Heart left ventricle (tissue), 16 donors: Measurements from ENCODE around the gene TMTC2. TPM values are rescaled to one million over a fixed set of nuclear protein-coding genes. Genes with fewer than 3 reads are reported as not detected.

Source experiments
- ATAC-seq, 4 donors: fragments of 200-7000 bp; cut with Tn5 transposase; one replicate each; pipeline ENCODE4 v1.9.1; 2020 to 2022; ENCODE audit warnings: moderate library complexity in 4 of 4, mild to moderate bottlenecking in 3 of 4, moderate number of reproducible peaks in 1 of 4
- DNase-seq, 5 donors: peaks; one replicate each; pipeline ENCODE4 v3.0.0-alpha.2; 2020
- H3K27ac ChIP-seq, 12 donors: fragments of 200-600 bp; sonication (generic) in 4 of 12; one replicate each; pipeline versions ENCODE4 v1.5.0 to v1.8.0; 2016 to 2022; ENCODE audit warnings: mild to moderate bottlenecking in 2 of 12
- H3K27me3 ChIP-seq, 9 donors: fragments of 200-600 bp; sonication (generic) in 2 of 9; one replicate each; pipeline versions ENCODE4 v1.5.1 to v1.8.0; 2016 to 2022; ENCODE audit warnings: mild to moderate bottlenecking in 3 of 9
- H3K36me3 ChIP-seq, 9 donors: fragments of 200-600 bp; sonication (generic) in 2 of 9; one replicate each; pipeline versions ENCODE4 v1.5.0 to v1.8.0; 2018 to 2022; ENCODE audit warnings: mild to moderate bottlenecking in 2 of 9
- H3K4me1 ChIP-seq, 12 donors: fragments of 200-600 bp; sonication (generic) in 4 of 12; one replicate each; pipeline versions ENCODE4 v1.5.0 to v1.8.0; 2016 to 2022; ENCODE audit warnings: mild to moderate bottlenecking in 3 of 12
- H3K4me3 ChIP-seq, 12 donors: fragments of 200-600 bp; sonication (generic) in 4 of 12; one replicate each; pipeline versions ENCODE4 v1.5.0 to v1.8.0; 2017 to 2022; ENCODE audit warnings: mild to moderate bottlenecking in 9 of 12, moderate library complexity in 4 of 12
- H3K9me3 ChIP-seq, 12 donors: fragments of 200-600 bp; sonication (generic) in 4 of 12; one replicate each; pipeline versions ENCODE4 v1.5.0 to v1.8.0; 2016 to 2022; ENCODE audit warnings: mild to moderate bottlenecking in 1 of 12
- CTCF ChIP-seq, 12 donors: fragments of 200-600 bp; sonication (generic) in 4 of 12; IDR thresholded peaks; one replicate each; pipeline versions ENCODE4 v1.5.0 to v1.8.0; 2018 to 2022; ENCODE audit warnings: antibody characterized with exemption in 12 of 12, mild to moderate bottlenecking in 5 of 12
- POLR2A ChIP-seq, 2 donors: fragments of 450-650 bp; IDR thresholded peaks; one replicate each; pipeline ENCODE4 v1.6.1; 2017; ENCODE audit warnings: antibody characterized with exemption in 2 of 2, mild to moderate bottlenecking in 2 of 2, moderate library complexity in 2 of 2
- WGBS, 4 donors: extraction: QIAGEN DNeasy Blood & Tissue Kit in 2 of 4; methylation state at CpG; one replicate each; pipeline versions ENCODE4 v1.1.5 to v1.1.7; 2013 to 2018; 5-methylcytosine and 5-hydroxymethylcytosine counted together
- intact Hi-C, 10 donors: fragments of 100-400 bp; cut with DNase I; formaldehyde crosslinking; loops; one replicate each; pipeline versions ENCODE4 v1.11.1 to v1.14.2; 2022
- polyA plus RNA-seq, 2 donors: library from polyadenylated mRNA; stranded (reverse); fragments of 200-250 nt; gene quantifications; one replicate each; pipeline ENCODE4 v1.2.3, GENCODE V29; 2013
- total RNA-seq, 9 donors: library from RNA; depleted of rRNA in 2 of 9; stranded (reverse); fragments of >200 nt in 2 of 9; fragmentation: NEBNext Ultra II Directional in 3 of 9; extraction: Animal tissue kit (Norgen Biotek cat#: 25700) in 3 of 9; gene quantifications; one replicate each; pipeline versions ENCODE4 v1.1.0 to v1.2.4, GENCODE V29; 2016 to 2023
- donor health status: ischemic (EF 13 %, LVEDD 7.1; RV severe dilation, severe dysfunction).
- donor health status: healthy with polysubstance abuse.
- donor health status: DM: no; HTN: yes; CAD: no.
- donor health status: DM: no; HTN: no; CAD: no.
- donor health status: ischemic (EF 25% LVEDD 6.9; RV normal size, moderate dysfunction).
- donor health status: ischemic (EF 25% LVEDD 5.7; RV mildly dilated, moderate dysfunction).
- donor health status: healthy.
- donor health status: DM: yes; HTN: yes; CAD: no.
- donor health status: ischemic (EF 35%, LVEDD 5.7; RV mildly dilated, moderate dysfunction).
- donor health status: nonischemic (EF 11% LVEDD 7.7; RV severe dilation, severe dysfunction).
- donor health status: DM: yes; HTN: yes; CAD: no.
- donor health status: PGD.
- donor health status: ischemic (EF 29% LVEDD 5.4; RV normal size, mild dysfunction).
- donor health status: nonischemic (EF 23%, LVEDD 6.1; RV moderate dilation, normal function).

TMTC2 gene
- total and polyA plus RNA-seq, 11 donors, result 1.1 to 5.7 (median 3.3) TPM

- Histone ChIP-seq H3K4me1 (peaks cover 0 to 3% (median 0%) of the 10 kb centered on the region in 12 donors), H3K27ac (no peak overlapping the region), H3K4me3 (no peak overlapping the region), H3K9me3 (no peaks in the 10 kb centered on the region), H3K27me3 (no peaks in the 10 kb centered on the region), H3K36me3 (no peaks in the 10 kb centered on the region)
- ATAC-seq, result no peak
- intact Hi-C loops, result no loop called here
- TF ChIP-seq CTCF (IDR thresholded peaks at IDR 0.05) (no peak), POLR2A (IDR thresholded peaks at IDR 0.05) (no peak)
- 92 to 94% (median 94%) methylated on average over 1 of the region's 1 CpG for whole genome bisulfite sequencing, 4 donors
- no peak for DNase-seq
Measured at GRCh38 chr12:83181074-83181473, 494.4 kb downstream of the TMTC2 start.

GRCh38 chr12:83183132-83183531 is 496.4 kb downstream of the TMTC2 start:
- no peak for DNase-seq
- Histone ChIP-seq H3K4me3 (no peak overlapping the region), H3K27me3 (no peaks in the 10 kb centered on the region), H3K36me3 (no peaks in the 10 kb centered on the region), H3K9me3 (no peaks in the 10 kb centered on the region), H3K27ac (no peak overlapping the region), H3K4me1 (peaks cover 0 to 3% (median 0%) of the 10 kb centered on the region in 12 donors)
- TF ChIP-seq POLR2A (IDR thresholded peaks at IDR 0.05), result no peak
- TF ChIP-seq CTCF (IDR thresholded peaks at IDR 0.05), result no peak
- intact Hi-C loops, result no loop called here
- peak in 3 of 4 donors; percentile 22 to 69 (median 44) for ATAC-seq
